Pulmonary artery endothelial cell (primary cell): ENCODE results near the gene PAGE2B. TPM values are rescaled to one million over a fixed set of nuclear protein-coding genes. Genes with fewer than 3 reads are reported as not detected.
"Not testable (repeated sequence)": the region's sequence is repeated elsewhere in the genome, so short reads cannot be mapped to it uniquely, and the experiment has no call there.

Source experiments
- DNase-seq: peaks from one replicate; pipeline ENCODE4 v3.0.0-alpha.2; 2011; ENCODE audit warnings: low read depth, low spot score
- total RNA-seq: library from RNA; depleted of rRNA; stranded (reverse); fragments of >200 nt; gene quantifications from 2 replicates; pipeline ENCODE4 v1.2.3, GENCODE V29; 2014

Gene PAGE2B
- total RNA-seq, 1 donor from 2014 or later, result not detected

DNA sequence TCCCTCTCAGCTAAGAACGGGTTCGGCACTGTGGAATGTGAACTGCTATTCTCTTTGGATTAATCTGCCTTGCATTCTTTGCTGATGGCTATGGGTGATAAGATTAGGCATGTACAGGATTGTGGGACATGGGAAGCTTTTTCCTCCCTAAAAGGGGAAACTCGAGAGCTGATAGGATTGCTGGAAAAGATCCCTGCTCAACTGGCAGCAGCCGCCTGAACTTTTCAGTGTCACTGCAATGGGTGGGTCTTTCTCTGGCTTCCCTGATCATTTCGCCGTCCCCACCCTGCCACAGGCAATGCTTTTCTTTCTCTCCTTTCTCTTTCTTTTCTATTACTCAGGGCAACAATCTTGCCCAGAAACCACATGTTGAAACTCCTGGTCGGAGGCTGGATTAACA lies 34.5 kb downstream of the PAGE2B start:
- no peak for DNase-seq

DNA sequence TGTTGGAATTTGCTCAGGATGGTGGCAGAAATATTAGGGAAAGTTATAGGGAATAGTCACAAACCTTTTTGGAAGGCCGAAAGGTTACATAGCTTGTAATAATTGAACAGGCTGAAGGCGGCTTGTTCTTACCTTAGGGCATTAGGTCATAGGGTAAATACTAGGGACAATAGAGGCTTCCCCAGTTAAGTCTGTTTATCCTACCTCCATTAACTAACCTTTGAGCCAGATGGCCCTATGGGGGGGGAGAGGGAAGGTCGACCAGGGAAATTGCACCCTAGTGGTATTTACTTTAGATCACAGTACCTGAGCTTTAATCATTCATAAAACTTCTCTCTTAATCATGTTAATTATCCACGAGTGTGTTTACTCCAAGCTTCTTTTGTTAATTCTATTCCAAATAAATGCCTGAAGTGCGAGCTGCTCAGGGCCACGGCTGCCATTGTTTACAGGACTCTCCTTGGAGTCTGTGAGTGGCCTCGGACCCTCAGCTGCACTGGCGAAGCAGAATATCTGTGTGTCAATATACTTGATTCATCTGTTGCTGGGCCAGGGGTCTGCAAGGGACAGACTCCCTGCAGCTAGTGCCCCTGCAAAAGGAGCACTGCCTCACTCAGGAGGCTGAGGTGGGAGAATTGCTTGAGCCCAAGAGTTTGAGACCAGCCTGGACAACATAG lies 36.9 kb downstream of the PAGE2B start:
- DNase-seq, result no peak

DNA sequence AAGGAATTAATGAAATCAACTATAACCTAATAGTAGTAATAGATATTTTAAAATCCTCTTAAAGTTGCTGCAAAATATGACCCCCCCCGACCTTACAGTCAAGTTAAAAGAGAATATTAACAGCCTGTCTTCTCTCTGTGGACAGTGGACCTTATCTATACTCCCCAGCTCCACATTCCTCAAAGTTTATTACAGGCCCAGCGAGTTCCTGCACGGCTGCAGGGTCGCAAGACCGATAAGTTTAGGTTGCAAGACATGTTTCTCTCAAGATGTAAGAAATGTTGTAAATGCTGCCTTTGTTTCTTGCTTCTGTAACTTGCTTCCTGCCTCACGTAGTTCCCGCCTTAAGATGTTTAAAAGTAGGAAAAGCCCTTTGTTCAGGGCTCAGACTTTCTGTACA lies 41.8 kb downstream of the PAGE2B start:
- DNase-seq, result not testable (repeated sequence)

DNA sequence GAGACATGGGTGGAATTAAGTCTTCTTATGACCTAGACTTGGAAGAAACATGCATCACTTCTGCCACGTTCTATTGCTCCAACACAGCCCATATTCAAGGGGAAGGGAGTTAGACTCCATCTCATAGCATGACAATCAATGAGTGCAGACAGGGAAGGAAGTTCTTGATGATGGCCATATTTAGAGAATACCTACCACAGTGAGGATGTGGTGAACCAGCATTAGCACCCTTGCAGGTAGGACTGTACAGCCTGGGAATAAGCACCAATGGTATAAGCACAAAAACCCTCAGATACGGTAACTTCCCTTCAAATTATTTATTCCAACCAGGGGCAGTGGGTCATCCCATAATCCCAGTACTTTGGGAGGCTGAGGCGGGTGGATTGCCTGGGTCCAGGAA lies 43.7 kb downstream of the PAGE2B start:
- no peak for DNase-seq

DNA sequence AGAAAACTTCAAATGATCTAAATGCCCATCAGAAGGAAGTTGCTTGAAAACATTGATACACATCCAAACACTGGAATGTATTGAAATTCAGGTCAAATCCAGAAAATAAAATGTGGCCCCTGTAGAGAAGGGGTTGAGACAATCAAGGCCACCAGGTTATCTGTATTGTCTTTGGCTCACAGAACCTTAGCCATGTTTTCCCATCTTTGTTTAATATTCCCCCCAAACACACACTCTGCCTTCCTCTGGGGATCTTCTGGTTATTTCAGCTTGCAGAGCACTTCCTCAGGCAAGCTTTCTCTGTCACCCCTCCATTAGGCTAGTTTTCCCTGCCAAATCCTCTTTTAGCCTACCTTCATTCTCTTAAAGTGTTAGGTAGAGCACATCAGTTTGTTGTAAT lies 44.4 kb downstream of the PAGE2B start:
- peak; percentile 72 for DNase-seq

DNA sequence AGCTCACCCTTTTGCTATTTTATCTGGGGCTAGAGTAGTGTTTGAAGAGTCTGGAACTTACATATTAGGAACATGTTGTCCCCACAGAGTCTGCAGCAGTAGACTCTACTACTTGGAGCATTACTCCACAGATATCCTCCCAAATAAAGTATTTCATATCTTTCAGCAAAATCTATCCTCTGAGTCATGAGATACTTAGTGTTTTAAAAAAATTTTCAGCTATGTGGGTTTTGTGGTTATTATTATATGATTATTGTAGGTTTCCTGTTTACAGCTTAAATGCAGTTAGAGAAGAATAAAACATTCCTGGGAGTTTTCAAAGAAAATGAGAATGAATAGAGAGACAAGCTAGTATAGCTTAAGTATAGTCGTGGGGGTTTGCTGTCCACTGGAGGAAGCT lies 44.9 kb downstream of the PAGE2B start:
- no peak for DNase-seq

DNA sequence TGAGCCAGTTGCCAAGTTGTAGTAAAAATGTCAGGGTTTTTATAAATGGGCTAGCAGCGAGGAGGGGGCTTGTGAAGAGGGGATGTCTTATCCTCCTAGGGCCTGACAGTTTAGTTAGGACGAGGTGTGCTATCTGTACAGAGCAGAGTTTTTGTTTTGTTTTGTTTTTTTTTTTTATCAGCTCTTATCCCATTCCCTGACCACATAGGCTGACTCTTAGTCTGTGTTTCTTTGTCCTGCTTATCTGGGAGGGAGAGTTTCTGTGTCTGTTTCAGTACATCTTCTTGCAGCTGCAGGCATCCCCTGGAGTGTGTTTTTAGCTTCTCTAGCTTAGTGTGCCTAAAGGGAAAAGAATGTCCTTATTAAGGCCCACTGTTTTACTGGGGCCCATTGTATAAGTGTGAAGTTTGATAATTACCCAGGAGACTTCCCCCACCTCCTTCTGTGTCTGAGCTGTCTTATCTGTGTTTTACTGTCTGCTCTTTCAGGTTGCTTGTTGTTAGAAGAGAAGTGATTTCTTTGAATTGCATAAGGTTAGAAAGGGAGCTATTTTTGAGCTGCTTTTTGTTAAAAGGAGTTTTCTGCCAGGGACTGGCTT lies 46.0 kb downstream of the PAGE2B start:
- DNase-seq, result no peak

DNA sequence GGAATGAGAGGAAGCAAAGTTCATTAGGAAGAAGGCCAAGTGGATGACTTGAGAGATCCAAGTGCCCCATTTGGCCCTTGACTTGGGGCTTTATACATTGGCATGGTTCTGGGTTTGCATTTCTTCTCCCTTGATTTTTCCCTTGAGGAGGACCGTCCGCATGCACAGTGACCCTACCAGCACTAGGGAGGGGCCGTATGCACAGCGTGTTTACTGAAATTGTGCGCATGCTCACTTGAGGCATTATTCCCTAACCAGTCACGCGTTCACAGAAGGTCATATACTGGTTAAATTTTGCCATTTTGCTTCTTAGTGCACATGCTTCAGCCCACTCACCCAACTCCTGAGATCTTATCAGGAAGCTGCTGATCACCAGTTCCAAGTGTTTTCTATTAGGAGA lies 49.1 kb downstream of the PAGE2B start:
- DNase-seq, result no peak

DNA sequence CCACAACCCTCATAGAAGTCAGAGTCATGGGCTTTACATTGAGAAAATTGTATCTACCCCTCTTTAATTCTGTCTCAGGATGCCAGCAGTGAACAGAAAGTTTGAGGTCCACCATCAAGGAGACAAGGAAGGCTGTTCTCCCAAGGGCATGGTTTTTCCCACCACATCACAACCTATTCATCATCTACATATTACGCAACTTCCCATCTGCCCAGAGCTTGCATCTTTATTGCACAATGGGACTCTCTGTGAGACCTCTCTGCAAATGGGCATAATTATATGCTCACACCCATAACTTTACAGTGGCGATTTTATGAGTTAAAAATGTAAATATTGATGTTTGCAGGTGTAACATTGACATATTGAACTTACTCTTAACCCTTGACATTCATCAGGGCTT lies 52.9 kb downstream of the PAGE2B start:
- DNase-seq, result no peak

Other genes starting within 250 kb of the PAGE2B start
- gene TRO, start 154.2 kb upstream of the PAGE2B start, total RNA-seq, result 1.6 and 7.2 TPM in 2 replicates
- not detected in 2 replicates for gene PFKFB1, start 80.8 kb upstream of the PAGE2B start, total RNA-seq
- 9.9 and 11.4 TPM in 2 replicates for gene APEX2, start 74.7 kb upstream of the PAGE2B start, total RNA-seq
- not detected in 2 replicates for gene ALAS2, start 44.1 kb upstream of the PAGE2B start, total RNA-seq
- not detected in 2 replicates for gene PAGE2, start 14.0 kb downstream of the PAGE2B start, total RNA-seq
- gene PAGE5, start 145.3 kb downstream of the PAGE2B start, total RNA-seq, result not detected in 2 replicates
- not detected in 2 replicates for gene PAGE3, start 189.9 kb downstream of the PAGE2B start, total RNA-seq